GM23338 (cell line): Measurements from ENCODE around the gene WIPF1. TPM values are rescaled to one million over a fixed set of nuclear protein-coding genes. Genes with fewer than 3 reads are reported as not detected.

ENCODE experiments used
- ATAC-seq: fragments of 200-7000 bp; cut with Tn5 transposase; 3 replicates; pipeline ENCODE4 v1.9.1; 2020
- DNase-seq: peaks from one replicate; pipeline ENCODE4 v3.0.0-alpha.2; 2015; ENCODE audit warnings: low spot score
- H2AFZ ChIP-seq: fragments of 200-600 bp; sonication (generic); 2 replicates; pipeline ENCODE4 v1.8.0; 2016; ENCODE audit warnings: antibody characterized with exemption, mild to moderate bottlenecking, moderate library complexity
- H3F3A ChIP-seq: fragments of 200-600 bp; sonication (generic); replicated peaks from 2 replicates; pipeline ENCODE4 v1.8.0; 2017; ENCODE audit warnings: antibody characterized with exemption, mixed run types, low read depth
- H3K27ac ChIP-seq: fragments of 200-600 bp; sonication (generic); 2 replicates; pipeline ENCODE4 v1.6.1; 2016; ENCODE audit warnings: low read depth
- H3K27me3 ChIP-seq: fragments of 200-600 bp; sonication (generic); 2 replicates; pipeline ENCODE4 v1.8.0; 2016; ENCODE audit warnings: mild to moderate bottlenecking, mixed run types, moderate library complexity; ENCODE audit not compliant: insufficient read depth
- H3K36me3 ChIP-seq: fragments of 200-600 bp; sonication (generic); 2 replicates; pipeline ENCODE4 v1.8.0; 2016; ENCODE audit warnings: mild to moderate bottlenecking; ENCODE audit not compliant: insufficient read depth
- H3K4me1 ChIP-seq: fragments of 200-600 bp; sonication (generic); 2 replicates; pipeline ENCODE4 v1.8.0; 2016; ENCODE audit warnings: mild to moderate bottlenecking, moderate library complexity; ENCODE audit not compliant: insufficient read depth
- H3K4me2 ChIP-seq: fragments of 200-600 bp; sonication (generic); 2 replicates; pipeline ENCODE4 v1.7.1; 2017; ENCODE audit warnings: mixed run types
- H3K4me3 ChIP-seq: fragments of 200-600 bp; sonication (generic); 2 replicates; pipeline ENCODE4 v1.6.1; 2016; ENCODE audit warnings: mixed run types
- H3K79me2 ChIP-seq: fragments of 200-600 bp; sonication (generic); replicated peaks from 2 replicates; pipeline ENCODE4 v1.8.0; 2017; ENCODE audit warnings: mild to moderate bottlenecking; ENCODE audit not compliant: insufficient read depth
- H3K9me2 ChIP-seq: fragments of 200-600 bp; sonication (generic); 2 replicates; pipeline ENCODE4 v1.8.0; 2017; ENCODE audit not compliant: insufficient read depth
- H4K20me1 ChIP-seq: fragments of 200-600 bp; sonication (generic); replicated peaks from 2 replicates; pipeline ENCODE4 v1.8.0; 2017; ENCODE audit warnings: mild to moderate bottlenecking; ENCODE audit not compliant: insufficient read depth
- H3K27ac Mint-ChIP-seq: 2 replicates; pipeline ENCODE4 v1.8.0; 2020; ENCODE audit warnings: inconsistent platforms, mild to moderate bottlenecking, moderate library complexity, mixed read lengths
- H3K27me3 Mint-ChIP-seq: 3 replicates; pipeline ENCODE4 v1.8.0; 2022; ENCODE audit warnings: low read depth, mild to moderate bottlenecking, moderate library complexity, mixed read lengths, inconsistent platforms; ENCODE audit not compliant: insufficient read depth, poor library complexity
- H3K36me3 Mint-ChIP-seq: 3 replicates; pipeline ENCODE4 v1.8.0; 2021; ENCODE audit warnings: low read depth, mild to moderate bottlenecking, inconsistent platforms, moderate library complexity, mixed read lengths
- H3K4me1 Mint-ChIP-seq: 3 replicates; pipeline ENCODE4 v1.8.0; 2020; ENCODE audit warnings: mild to moderate bottlenecking, inconsistent platforms, mixed read lengths
- H3K4me3 Mint-ChIP-seq: 3 replicates; pipeline ENCODE4 v1.8.0; 2021; ENCODE audit warnings: moderate library complexity, mild to moderate bottlenecking, inconsistent platforms, mixed read lengths
- H3K9me3 Mint-ChIP-seq: 3 replicates; pipeline ENCODE4 v1.8.0; 2020; ENCODE audit warnings: moderate library complexity, mild to moderate bottlenecking, inconsistent platforms, mixed read lengths
- CTCF ChIP-seq, 2 experiments: fragments of 200-600 bp in 1 of 2; sonication (generic) in 1 of 2; conservative IDR thresholded peaks; 2 replicates each; pipeline versions ENCODE4 v1.5.1 to v1.6.1; 2016 to 2017; ENCODE audit warnings: antibody characterized with exemption in 2 of 2, low read depth in 2 of 2, mild to moderate bottlenecking in 2 of 2, moderate library complexity in 1 of 2
- ETS1 ChIP-seq: IDR thresholded peaks from 2 replicates; pipeline ENCODE4 v1.6.1; 2016; ENCODE audit warnings: antibody characterized with exemption
- EZH2 ChIP-seq: fragments of 200-600 bp; sonication (generic); IDR thresholded peaks from one replicate; pipeline ENCODE4 v1.8.0; 2017; ENCODE audit warnings: antibody characterized with exemption, mild to moderate bottlenecking, low read depth; ENCODE audit not compliant: unreplicated experiment
- EZH2phosphoT487 ChIP-seq: fragments of 200-600 bp; sonication (generic); IDR thresholded peaks from one replicate; pipeline ENCODE4 v1.8.1; 2018; ENCODE audit warnings: antibody characterized with exemption; ENCODE audit not compliant: unreplicated experiment
- JUNB ChIP-seq: IDR thresholded peaks from one replicate; pipeline ENCODE4 v1.6.1; 2016; ENCODE audit warnings: antibody characterized with exemption; ENCODE audit not compliant: unreplicated experiment
- NANOG ChIP-seq: IDR thresholded peaks from 2 replicates; pipeline ENCODE4 v1.6.1; 2016; ENCODE audit warnings: antibody characterized with exemption, borderline replicate concordance
- POLR2AphosphoS5 ChIP-seq: IDR thresholded peaks from 2 replicates; pipeline ENCODE4 v1.6.1; 2016; ENCODE audit warnings: antibody characterized with exemption, low read depth
- STAT1 ChIP-seq: IDR thresholded peaks from one replicate; pipeline ENCODE4 v1.6.1; 2016; ENCODE audit warnings: antibody characterized with exemption; ENCODE audit not compliant: unreplicated experiment
- ZNF114 ChIP-seq: fragments of 250-450 bp; sonication (Bioruptor Pico); IDR thresholded peaks from 2 replicates; pipeline ENCODE4 v1.5.0; 2020; ENCODE audit warnings: mild to moderate bottlenecking, moderate library complexity
- ZNF331 ChIP-seq: fragments of 250-450 bp; sonication (Bioruptor Pico); IDR thresholded peaks from 2 replicates; pipeline ENCODE4 v1.5.0; 2020; ENCODE audit warnings: low read depth, mild to moderate bottlenecking, moderate library complexity
- ZNF462 ChIP-seq: fragments of 250-450 bp; sonication (Bioruptor Pico); IDR thresholded peaks from 2 replicates; pipeline ENCODE4 v1.5.0; 2020; ENCODE audit warnings: mild to moderate bottlenecking, moderate library complexity
- polyA plus RNA-seq: library from polyadenylated mRNA; unstranded; fragments of >200 nt; fragmentation: Nextera tagmentation; extraction: Ambion mirVana; gene quantifications from 2 replicates; pipeline ENCODE4 v1.2.1, GENCODE V29; 2016
- total RNA-seq: library from RNA; depleted of rRNA; stranded (reverse); fragments of >200 nt; shearing (Covaris generic); gene quantifications from 2 replicates; pipeline ENCODE4 v1.2.3, GENCODE V29; 2014

The WIPF1 gene
- total and polyA plus RNA-seq, 2 experiments from 2014 or later: 3.0 to 6.0 TPM

GRCh38 chr2:174516501-174517378, 80.9 kb downstream of the WIPF1 start:
- no peaks in the 10 kb centered on the region for H3K4me1 ChIP-seq
- no peaks in the 10 kb centered on the region for H3F3A ChIP-seq
- Mint-ChIP-seq H3K4me1 (no peaks in the 10 kb centered on the region), H3K9me3 (peaks cover 33% of the 10 kb centered on the region), H3K4me3 (no peak overlapping the region), H3K27me3 (peaks cover 5% of the 10 kb centered on the region), H3K36me3 (peaks cover 7% of the 10 kb centered on the region; the same call in 2 of the 3 replicates), H3K27ac (no peak overlapping the region)
- H3K4me3 ChIP-seq: no peak overlapping the region
- H4K20me1 ChIP-seq: no peaks in the 10 kb centered on the region
- no peaks in the 10 kb centered on the region for H3K27me3 ChIP-seq
- no peak overlapping the region for H2AFZ ChIP-seq
- no peak overlapping the region for H3K4me2 ChIP-seq
- peaks cover 3% of the 10 kb centered on the region for H3K36me3 ChIP-seq
- ATAC-seq (no peak), DNase-seq (no peak)
- H3K79me2 ChIP-seq: no peaks in the 10 kb centered on the region
- no peaks in the 10 kb centered on the region; the same call in 1 of the 2 replicates for H3K9me2 ChIP-seq
- no peak overlapping the region for H3K27ac ChIP-seq
- TF ChIP-seq ZNF331 (CRISPR knock-in tag) (no peak), EZH2 (no peak), CTCF (conservative IDR thresholded peaks at IDR 0.05; ENCODE audit: low read depth in 2 of 2) (no peak), EZH2phosphoT487 (no peak), STAT1 (no peak)

- Histone ChIP-seq H3K27me3 (no peaks in the 10 kb centered on the region), H2AFZ (no peak overlapping the region), H3K27ac (no peak overlapping the region), H3F3A (no peaks in the 10 kb centered on the region), H3K9me2 (no peaks in the 10 kb centered on the region; the same call in 1 of the 2 replicates), H4K20me1 (no peaks in the 10 kb centered on the region), H3K4me2 (no peak overlapping the region), H3K4me1 (no peaks in the 10 kb centered on the region), H3K4me3 (no peak overlapping the region), H3K79me2 (no peaks in the 10 kb centered on the region), H3K36me3 (peaks cover 18% of the 10 kb centered on the region)
- Mint-ChIP-seq H3K4me1 (no peaks in the 10 kb centered on the region), H3K27me3 (no peaks in the 10 kb centered on the region), H3K36me3 (peaks cover 40% of the 10 kb centered on the region), H3K9me3 (peaks cover 73% of the 10 kb centered on the region), H3K27ac (no peak overlapping the region), H3K4me3 (no peak overlapping the region)
- DNase-seq (no peak), ATAC-seq (no peak)
- TF ChIP-seq EZH2: no peak
- no peak for TF ChIP-seq ZNF114 (CRISPR knock-in tag)
- no peak for TF ChIP-seq POLR2AphosphoS5
- no peak for TF ChIP-seq ZNF331 (CRISPR knock-in tag)
- no peak for TF ChIP-seq ZNF462
- TF ChIP-seq JUNB: no peak
- TF ChIP-seq EZH2phosphoT487: no peak
- TF ChIP-seq NANOG: no peak
- no peak for TF ChIP-seq ETS1
Measured at GRCh38 chr2:174512345-174512744, 85.3 kb downstream of the WIPF1 start.
